Measurements from ENCODE around the gene SIX5. TPM values are rescaled to one million over a fixed set of nuclear protein-coding genes. Genes with fewer than 3 reads are reported as not detected.

SIX5 gene
- total and polyA plus RNA-seq, 2 experiments from 2014 or later = 15.6 to 17.0 TPM

DNA sequence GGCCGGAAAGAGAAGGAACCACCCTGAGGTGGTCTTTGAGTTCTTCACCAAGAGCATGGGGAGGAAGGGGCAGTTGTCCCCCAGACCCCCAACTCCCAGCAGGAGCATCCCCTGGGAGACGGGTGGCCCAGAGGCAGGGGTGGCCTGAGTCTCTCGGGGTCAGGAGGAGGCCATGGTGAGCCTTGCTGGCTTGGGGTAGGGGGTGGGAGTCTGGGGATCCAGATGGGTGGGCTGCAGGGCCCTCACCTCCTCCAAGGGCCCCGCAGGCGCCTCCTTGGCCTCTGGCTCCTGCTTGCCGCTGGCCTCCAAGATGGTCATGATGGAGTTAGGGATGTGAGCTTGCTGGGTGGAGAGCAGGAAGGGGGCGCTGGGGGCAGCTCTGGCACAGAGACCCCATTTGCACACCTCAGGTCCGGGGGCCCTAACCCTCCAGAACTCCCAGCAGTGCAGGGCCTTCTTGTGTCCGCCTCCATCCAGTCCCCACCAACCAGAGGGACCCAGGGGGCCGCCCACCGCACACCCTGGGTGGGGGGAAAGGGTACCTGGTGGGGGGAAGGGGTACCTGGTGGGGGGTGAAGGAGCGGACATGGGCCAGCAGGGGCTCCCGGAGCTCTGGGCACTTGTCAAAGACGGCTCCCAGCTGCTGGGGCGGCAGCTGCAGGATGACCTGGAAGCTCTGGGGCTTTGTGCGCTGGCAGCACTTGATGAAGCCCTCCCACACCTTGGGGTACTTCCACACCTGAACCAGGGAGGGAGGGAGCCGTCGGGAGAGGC, 47.4 kb upstream of the SIX5 start:
- H3K27ac ChIP-seq = peak overlapping the region; percentile 27
- no peak overlapping the region for H3K4me3 ChIP-seq
- H3K79me2 ChIP-seq = no peaks in the 10 kb centered on the region
- no peak for DNase-seq (ENCODE audit: low spot score)
- H2AFZ ChIP-seq = no peak overlapping the region
- no peaks in the 10 kb centered on the region for H4K20me1 ChIP-seq (ENCODE audit: insufficient read depth, poor library complexity, severe bottlenecking)
- H3K9me2 ChIP-seq (replicated peaks; ENCODE audit: insufficient read depth) = no peaks in the 10 kb centered on the region
- H3K27me3 ChIP-seq = no peaks in the 10 kb centered on the region
- peaks cover 7% of the 10 kb centered on the region for H3K4me1 ChIP-seq (ENCODE audit: insufficient read depth)
- H3K4me2 ChIP-seq = peak overlapping the region; percentile 86
- no peaks in the 10 kb centered on the region for H3K9me3 ChIP-seq (ENCODE audit: low read depth)
- H3K36me3 ChIP-seq (replicated peaks; ENCODE audit: insufficient read depth, low read depth) = no peaks in the 10 kb centered on the region
- no peak for TF ChIP-seq EZH2phosphoT487 (IDR thresholded peaks at IDR 0.05; ENCODE audit: low read depth, severe bottlenecking, unreplicated experiment)
- TF ChIP-seq, protein P1, sequence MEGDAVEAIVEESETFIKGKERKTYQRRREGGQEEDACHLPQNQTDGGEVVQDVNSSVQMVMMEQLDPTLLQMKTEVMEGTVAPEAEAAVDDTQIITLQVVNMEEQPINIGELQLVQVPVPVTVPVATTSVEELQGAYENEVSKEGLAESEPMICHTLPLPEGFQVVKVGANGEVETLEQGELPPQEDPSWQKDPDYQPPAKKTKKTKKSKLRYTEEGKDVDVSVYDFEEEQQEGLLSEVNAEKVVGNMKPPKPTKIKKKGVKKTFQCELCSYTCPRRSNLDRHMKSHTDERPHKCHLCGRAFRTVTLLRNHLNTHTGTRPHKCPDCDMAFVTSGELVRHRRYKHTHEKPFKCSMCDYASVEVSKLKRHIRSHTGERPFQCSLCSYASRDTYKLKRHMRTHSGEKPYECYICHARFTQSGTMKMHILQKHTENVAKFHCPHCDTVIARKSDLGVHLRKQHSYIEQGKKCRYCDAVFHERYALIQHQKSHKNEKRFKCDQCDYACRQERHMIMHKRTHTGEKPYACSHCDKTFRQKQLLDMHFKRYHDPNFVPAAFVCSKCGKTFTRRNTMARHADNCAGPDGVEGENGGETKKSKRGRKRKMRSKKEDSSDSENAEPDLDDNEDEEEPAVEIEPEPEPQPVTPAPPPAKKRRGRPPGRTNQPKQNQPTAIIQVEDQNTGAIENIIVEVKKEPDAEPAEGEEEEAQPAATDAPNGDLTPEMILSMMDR (IDR thresholded peaks at IDR 0.05; ENCODE audit: poor library complexity) = no peak
- TF ChIP-seq EZH2 (IDR thresholded peaks at IDR 0.05; ENCODE audit: borderline replicate concordance) = no peak
- 76% methylated on average over 14 of the region's 18 CpGs for WGBS (ENCODE audit: low lambda C conversion rate, missing lambda C conversion rate)

DNA sequence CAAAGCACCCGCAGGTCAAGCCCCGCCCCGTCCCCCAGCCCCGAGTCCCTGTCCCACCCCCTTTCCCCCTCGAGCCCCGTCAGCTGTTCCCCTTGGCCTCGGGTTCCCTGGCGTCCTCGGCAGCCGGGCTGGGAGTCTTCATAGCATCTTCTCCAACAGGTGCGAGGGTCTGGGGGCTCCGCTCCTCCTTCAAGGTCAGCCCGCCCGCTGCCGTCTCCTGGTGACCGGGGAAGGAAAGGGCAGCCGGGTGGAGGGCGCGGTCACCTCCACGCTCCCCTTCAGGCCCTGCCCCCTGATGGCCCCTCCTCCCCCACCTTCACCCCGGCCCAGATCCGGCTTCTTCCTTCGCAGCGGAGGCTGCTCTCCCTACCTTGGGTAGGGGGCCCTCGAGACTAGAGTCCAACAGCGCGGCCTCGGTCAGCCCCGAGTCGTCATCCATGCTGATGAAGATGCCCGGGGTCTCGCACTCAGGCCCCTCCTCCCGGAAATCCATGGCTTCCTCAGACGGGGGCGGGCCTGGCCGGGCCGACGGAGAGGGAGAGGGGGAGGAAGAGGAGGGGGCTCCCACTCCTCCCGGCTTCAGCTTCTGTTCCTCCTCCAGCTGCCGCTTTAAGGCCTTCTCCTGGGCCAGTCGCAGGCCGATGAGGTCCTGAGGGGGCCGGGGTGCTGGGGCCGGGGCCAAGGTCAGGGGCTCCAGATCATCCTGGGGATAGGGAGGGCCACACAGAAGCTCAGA, 46.6 kb upstream of the SIX5 start:
- Histone ChIP-seq H3K4me1 (ENCODE audit: insufficient read depth) (peaks cover 7% of the 10 kb centered on the region), H3K4me3 (peak overlapping the region; percentile 4), H3K79me2 (no peaks in the 10 kb centered on the region), H3K27ac (peak overlapping the region; percentile 27), H3K9me3 (ENCODE audit: low read depth) (no peaks in the 10 kb centered on the region), H3K4me2 (peak overlapping the region; percentile 86), H4K20me1 (ENCODE audit: insufficient read depth, poor library complexity, severe bottlenecking) (no peaks in the 10 kb centered on the region), H2AFZ (peak overlapping the region; percentile 55), H3K27me3 (no peaks in the 10 kb centered on the region), H3K36me3 (replicated peaks; ENCODE audit: insufficient read depth, low read depth) (no peaks in the 10 kb centered on the region), H3K9me2 (replicated peaks; ENCODE audit: insufficient read depth) (no peaks in the 10 kb centered on the region)
- TF ChIP-seq EZH2phosphoT487 (IDR thresholded peaks at IDR 0.05; ENCODE audit: low read depth, severe bottlenecking, unreplicated experiment) = no peak
- TF ChIP-seq EZH2 (IDR thresholded peaks at IDR 0.05; ENCODE audit: borderline replicate concordance) = no peak
- TF ChIP-seq, protein P1 (IDR thresholded peaks at IDR 0.05; ENCODE audit: poor library complexity) = no peak
- 12% methylated on average over 28 of the region's 44 CpGs for WGBS (ENCODE audit: low lambda C conversion rate, missing lambda C conversion rate)
- DNase-seq (ENCODE audit: low spot score) = peak; percentile 63

DNA sequence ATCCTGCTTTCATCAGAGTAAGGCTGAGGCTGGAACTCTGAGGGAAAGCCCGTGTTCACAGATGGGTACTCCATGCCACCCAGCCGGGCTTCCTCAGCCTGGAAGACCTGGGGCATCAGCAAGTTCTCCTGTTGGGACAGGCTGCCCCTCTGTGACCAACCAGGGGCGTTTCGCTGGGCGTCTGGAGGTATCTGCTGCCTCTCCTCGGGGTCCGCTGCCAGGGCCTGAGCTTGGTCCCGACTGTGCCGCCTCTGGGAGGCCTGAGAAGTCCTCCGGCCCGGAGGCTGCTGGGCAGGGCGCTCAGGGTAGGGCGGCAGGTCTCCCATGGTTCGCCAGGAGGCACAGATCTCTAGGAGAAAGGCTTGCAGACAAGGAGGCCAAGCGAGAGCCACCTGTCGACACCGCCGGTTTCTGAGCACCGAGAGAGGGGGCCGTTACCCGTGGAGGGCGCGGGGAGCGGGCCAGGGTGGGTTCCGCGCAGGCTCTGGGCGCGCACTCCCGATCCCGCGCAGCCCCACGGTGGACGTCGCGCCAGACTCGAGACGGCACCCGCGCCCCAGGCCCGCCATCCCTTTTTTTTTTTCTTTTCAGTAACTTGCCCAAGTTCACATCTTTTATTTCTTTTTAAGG, 45.9 kb upstream of the SIX5 start, which contains the start of gene RSPH6A:
RSPH6A (minus strand) TSS at position 458 of the 630 bp plus-strand sequence; CDS start at position 326, 132 bp downstream.
- TF ChIP-seq, protein P1 (IDR thresholded peaks at IDR 0.05; ENCODE audit: poor library complexity) = no peak
- TF ChIP-seq EZH2phosphoT487 (IDR thresholded peaks at IDR 0.05; ENCODE audit: low read depth, severe bottlenecking, unreplicated experiment) (no peak), EZH2 (IDR thresholded peaks at IDR 0.05; ENCODE audit: borderline replicate concordance) (no peak)
- Histone ChIP-seq H2AFZ (peak within 1 kb of the TSS; percentile 55), H3K4me2 (peak within 1 kb of the TSS; percentile 86), H3K9me3 (ENCODE audit: low read depth) (no peaks in the 10 kb centered on the region), H3K36me3 (replicated peaks; ENCODE audit: insufficient read depth, low read depth) (no peaks in the 10 kb centered on the region), H3K4me3 (peak within 1 kb of the TSS; percentile 4), H3K9me2 (replicated peaks; ENCODE audit: insufficient read depth) (no peaks in the 10 kb centered on the region), H3K27ac (peak within 1 kb of the TSS; percentile 27), H3K27me3 (no peaks in the 10 kb centered on the region), H3K79me2 (no peaks in the 10 kb centered on the region), H3K4me1 (ENCODE audit: insufficient read depth) (peaks cover 7% of the 10 kb centered on the region), H4K20me1 (ENCODE audit: insufficient read depth, poor library complexity, severe bottlenecking) (no peaks in the 10 kb centered on the region)
- WGBS (ENCODE audit: low lambda C conversion rate, missing lambda C conversion rate) = 35% methylated on average over 25 of the region's 40 CpGs
- DNase-seq (ENCODE audit: low spot score) = no peak

All from hepatocyte (in vitro differentiated cells).